Effector memory CD4-positive, alpha-beta T cell (primary cell): ENCODE data around the gene PMPCA.

Source experiments
- DNase-seq, 3 donors: peaks; one replicate each; pipeline ENCODE4 v3.0.0-alpha.2; 2020
- H3K27ac ChIP-seq: 2 replicates; pipeline ENCODE4 v1.7.0; 2013; ENCODE audit warnings: mild to moderate bottlenecking, low read length, moderate library complexity; ENCODE audit not compliant: insufficient read depth, poor library complexity, severe bottlenecking
- H3K27me3 ChIP-seq: replicated peaks from 2 replicates; pipeline ENCODE4 v1.7.0; 2013; ENCODE audit warnings: mild to moderate bottlenecking, low read length; ENCODE audit not compliant: insufficient read depth, control insufficient read depth, poor library complexity, severe bottlenecking
- H3K36me3 ChIP-seq: 2 replicates; pipeline ENCODE4 v1.7.0; 2013; ENCODE audit warnings: mild to moderate bottlenecking, low read length, moderate library complexity; ENCODE audit not compliant: control insufficient read depth, insufficient read depth
- H3K4me1 ChIP-seq: 2 replicates; pipeline ENCODE4 v1.7.0; 2013; ENCODE audit warnings: low read length, mild to moderate bottlenecking; ENCODE audit not compliant: control insufficient read depth, insufficient read depth, poor library complexity, severe bottlenecking
- H3K4me3 ChIP-seq: 2 replicates; pipeline ENCODE4 v1.7.0; 2013; ENCODE audit warnings: low read length, low read depth, mild to moderate bottlenecking; ENCODE audit not compliant: insufficient read depth, poor library complexity, severe bottlenecking
- H3K9me3 ChIP-seq: 2 replicates; pipeline ENCODE4 v1.7.0; 2013; ENCODE audit warnings: mild to moderate bottlenecking, low read length, moderate library complexity; ENCODE audit not compliant: control insufficient read depth

PMPCA gene

GRCh38 chr9:136443687-136444086 is 33.2 kb downstream of the PMPCA start:
- Histone ChIP-seq H3K4me3 (no peak overlapping the region), H3K36me3 (peaks cover 56% of the 10 kb centered on the region), H3K27me3 (no peaks in the 10 kb centered on the region), H3K27ac (no peak overlapping the region), H3K9me3 (no peaks in the 10 kb centered on the region), H3K4me1 (peaks cover 3% of the 10 kb centered on the region)
- DNase-seq, result no peak

GRCh38 chr9:136444102-136444501 is 33.6 kb downstream of the PMPCA start:
- H3K4me3 ChIP-seq, result no peak overlapping the region
- H3K9me3 ChIP-seq, result no peaks in the 10 kb centered on the region

DNA sequence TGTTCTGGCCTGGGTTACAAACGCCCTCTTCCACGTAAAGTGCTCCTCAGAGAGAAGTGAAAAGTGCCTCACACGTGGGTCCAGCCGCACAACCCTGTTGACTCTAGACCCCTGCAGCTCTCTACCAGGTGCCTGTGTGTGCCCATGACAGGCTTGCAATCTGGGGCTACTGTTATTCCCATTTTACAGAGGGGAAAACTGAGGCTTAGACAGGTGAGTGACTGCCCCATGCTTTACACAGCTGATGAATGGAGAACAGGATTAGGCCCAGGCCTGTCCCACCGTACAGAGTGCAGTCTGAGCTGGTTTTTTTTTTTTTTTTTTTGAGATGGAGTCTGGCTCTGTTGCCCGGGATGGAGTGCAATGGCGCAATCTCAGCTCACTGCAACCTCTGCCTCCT is 35.3 kb downstream of the PMPCA start:
- Histone ChIP-seq H3K9me3 (no peaks in the 10 kb centered on the region), H3K36me3 (peaks cover 75% of the 10 kb centered on the region), H3K4me1 (no peaks in the 10 kb centered on the region), H3K4me3 (no peak overlapping the region), H3K27ac (no peak overlapping the region), H3K27me3 (no peaks in the 10 kb centered on the region)
- no peak for DNase-seq

More at GRCh38 chr9:136444102-136444501, 33.6 kb downstream of the PMPCA start:
- Histone ChIP-seq H3K27ac (no peak overlapping the region), H3K27me3 (no peaks in the 10 kb centered on the region), H3K36me3 (peaks cover 60% of the 10 kb centered on the region), H3K4me1 (peaks cover 3% of the 10 kb centered on the region)
- no peak for DNase-seq

DNA sequence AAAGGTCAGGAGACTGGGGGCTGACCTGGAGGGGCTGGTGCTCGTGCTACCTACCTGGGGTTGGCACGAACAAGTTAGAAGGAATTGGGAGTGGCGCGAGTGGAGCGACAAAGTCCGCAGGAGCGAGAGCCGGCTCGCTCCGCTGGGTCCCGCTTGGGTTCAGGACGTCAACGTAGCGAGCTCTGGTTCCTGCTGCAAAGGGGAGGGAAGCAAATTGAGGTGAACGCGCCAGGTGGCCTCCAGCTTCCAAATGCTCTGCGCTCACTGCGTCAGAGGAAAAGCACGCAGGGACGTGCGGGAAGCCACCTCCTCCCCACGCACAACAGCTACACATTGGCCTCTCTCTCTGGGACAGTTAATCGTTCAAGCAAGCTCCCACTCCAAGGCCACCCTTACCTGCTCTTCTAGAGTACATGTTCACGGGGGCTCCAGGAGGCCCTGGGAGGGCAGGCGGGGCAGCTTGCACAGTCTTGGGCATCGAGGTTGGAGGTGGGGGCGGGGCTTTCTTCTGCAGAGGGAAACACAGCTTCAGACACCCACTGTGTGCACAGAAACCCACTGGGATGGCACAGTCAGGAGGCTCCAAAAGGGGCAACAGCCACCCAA is 36.8 kb downstream of the PMPCA start:
- DNase-seq, result no peak
- Histone ChIP-seq H3K4me1 (no peaks in the 10 kb centered on the region), H3K4me3 (no peak overlapping the region), H3K36me3 (peaks cover 75% of the 10 kb centered on the region), H3K27ac (no peak overlapping the region), H3K9me3 (no peaks in the 10 kb centered on the region), H3K27me3 (no peaks in the 10 kb centered on the region)

DNA sequence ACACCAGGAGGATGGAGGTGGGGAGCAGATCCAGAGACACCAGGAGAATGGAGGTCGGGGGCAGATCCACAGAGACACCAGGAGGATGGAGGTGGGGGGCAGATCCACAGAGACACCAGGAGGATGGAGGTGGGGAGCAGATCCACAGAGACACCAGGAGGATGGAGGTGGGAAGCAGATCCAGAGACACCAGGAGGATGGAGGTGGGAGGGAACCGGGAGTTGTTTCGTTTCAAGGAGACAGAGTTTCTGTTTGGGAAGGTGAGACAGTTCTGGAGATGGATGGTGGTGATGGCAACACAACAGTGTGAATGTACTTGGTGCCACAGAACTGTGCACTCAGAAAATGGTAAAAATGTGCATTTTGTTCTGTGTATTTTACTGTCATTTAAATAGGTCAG is 38.2 kb downstream of the PMPCA start:
- no peaks in the 10 kb centered on the region for H3K4me1 ChIP-seq
- H3K9me3 ChIP-seq, result no peaks in the 10 kb centered on the region
- DNase-seq, result no peak

DNA sequence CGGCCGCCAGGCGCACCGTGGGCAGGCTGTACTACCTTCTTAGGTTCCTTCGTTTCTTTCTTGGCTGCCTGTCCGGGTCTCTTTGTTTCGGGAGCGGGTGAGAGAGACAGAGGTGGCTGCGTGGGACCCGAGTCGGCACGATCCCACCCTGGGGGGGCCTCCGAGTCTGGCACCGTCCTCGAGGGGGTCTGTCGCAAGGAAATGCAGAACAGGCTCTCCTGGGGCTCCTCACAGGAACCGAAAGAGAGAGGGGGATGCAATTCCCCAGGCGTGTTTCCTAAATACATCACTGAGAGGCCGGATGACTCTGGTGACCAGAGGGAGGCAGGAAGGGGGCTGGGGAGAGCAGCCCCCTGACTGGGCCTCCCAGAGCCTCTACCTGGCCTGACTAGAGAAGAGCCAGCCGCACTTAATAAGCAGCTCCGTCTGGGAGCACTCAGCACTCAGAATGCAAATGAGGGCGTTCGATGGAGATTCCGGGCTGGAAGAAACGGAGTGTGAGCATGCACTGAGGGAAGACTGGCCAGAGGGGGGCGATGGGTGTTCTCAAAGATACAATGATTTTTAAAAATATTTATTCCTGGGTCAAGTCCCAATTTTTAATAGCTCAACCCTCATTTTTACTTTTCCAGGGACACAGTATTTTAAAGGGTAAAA is 40.9 kb downstream of the PMPCA start:
- Histone ChIP-seq H3K4me3 (no peak overlapping the region), H3K4me1 (no peaks in the 10 kb centered on the region), H3K27me3 (no peaks in the 10 kb centered on the region), H3K36me3 (peaks cover 82% of the 10 kb centered on the region), H3K27ac (no peak overlapping the region), H3K9me3 (no peaks in the 10 kb centered on the region)
- no peak for DNase-seq

More for the DNA sequence above, 38.2 kb downstream of the PMPCA start:
- Histone ChIP-seq H3K4me3 (no peak overlapping the region), H3K36me3 (peaks cover 72% of the 10 kb centered on the region), H3K27me3 (no peaks in the 10 kb centered on the region), H3K27ac (no peak overlapping the region)

GRCh38 chr9:136453326-136453725 is 42.9 kb downstream of the PMPCA start:
- H3K4me1 ChIP-seq, result no peaks in the 10 kb centered on the region
- peaks cover 84% of the 10 kb centered on the region for H3K36me3 ChIP-seq

DNA sequence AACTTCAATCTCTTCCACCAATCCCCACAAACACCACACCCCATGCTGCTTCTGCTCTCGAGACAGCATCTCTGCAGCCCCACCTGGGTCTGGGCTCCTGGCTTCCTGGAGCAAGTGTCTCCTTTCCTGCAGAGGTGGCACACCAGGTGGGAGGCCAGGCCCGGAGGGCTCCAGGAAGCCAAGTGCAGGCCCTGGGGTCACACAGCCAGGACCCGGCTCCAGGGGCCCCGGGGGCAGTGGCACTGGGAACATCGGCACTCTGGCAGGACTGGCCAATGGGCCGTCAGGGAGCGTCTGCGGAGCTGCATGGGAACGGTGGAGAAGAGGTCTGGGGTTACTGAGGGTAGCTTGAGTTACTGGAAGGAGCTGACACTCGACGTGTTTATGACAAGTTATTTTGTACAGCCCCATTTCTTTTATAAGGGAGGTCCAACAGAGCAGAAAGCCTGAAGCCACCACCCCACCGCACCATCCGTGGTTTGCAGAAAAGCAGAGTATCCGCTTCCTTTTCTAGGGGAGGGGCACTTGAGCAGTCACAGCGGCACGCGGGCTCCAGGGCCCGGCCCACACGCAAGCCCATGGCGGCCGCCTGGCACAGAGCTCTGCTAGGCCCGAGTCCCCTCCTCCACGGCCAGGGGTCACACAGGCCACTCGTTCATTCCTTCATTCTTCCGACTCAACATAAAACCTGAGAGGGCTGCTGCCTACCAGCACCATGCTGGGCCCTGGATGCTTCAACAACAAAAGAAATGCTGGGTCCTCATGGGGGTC is 43.8 kb downstream of the PMPCA start:
- no peak overlapping the region for H3K27ac ChIP-seq
- H3K36me3 ChIP-seq, result peaks cover 84% of the 10 kb centered on the region
- H3K4me3 ChIP-seq, result no peak overlapping the region
- no peaks in the 10 kb centered on the region for H3K9me3 ChIP-seq
- no peaks in the 10 kb centered on the region for H3K4me1 ChIP-seq
- no peaks in the 10 kb centered on the region for H3K27me3 ChIP-seq
- no peak for DNase-seq

More at GRCh38 chr9:136453326-136453725, 42.9 kb downstream of the PMPCA start:
- Histone ChIP-seq H3K4me3 (no peak overlapping the region), H3K27me3 (no peaks in the 10 kb centered on the region), H3K27ac (no peak overlapping the region), H3K9me3 (no peaks in the 10 kb centered on the region)
- DNase-seq, result no peak

DNA sequence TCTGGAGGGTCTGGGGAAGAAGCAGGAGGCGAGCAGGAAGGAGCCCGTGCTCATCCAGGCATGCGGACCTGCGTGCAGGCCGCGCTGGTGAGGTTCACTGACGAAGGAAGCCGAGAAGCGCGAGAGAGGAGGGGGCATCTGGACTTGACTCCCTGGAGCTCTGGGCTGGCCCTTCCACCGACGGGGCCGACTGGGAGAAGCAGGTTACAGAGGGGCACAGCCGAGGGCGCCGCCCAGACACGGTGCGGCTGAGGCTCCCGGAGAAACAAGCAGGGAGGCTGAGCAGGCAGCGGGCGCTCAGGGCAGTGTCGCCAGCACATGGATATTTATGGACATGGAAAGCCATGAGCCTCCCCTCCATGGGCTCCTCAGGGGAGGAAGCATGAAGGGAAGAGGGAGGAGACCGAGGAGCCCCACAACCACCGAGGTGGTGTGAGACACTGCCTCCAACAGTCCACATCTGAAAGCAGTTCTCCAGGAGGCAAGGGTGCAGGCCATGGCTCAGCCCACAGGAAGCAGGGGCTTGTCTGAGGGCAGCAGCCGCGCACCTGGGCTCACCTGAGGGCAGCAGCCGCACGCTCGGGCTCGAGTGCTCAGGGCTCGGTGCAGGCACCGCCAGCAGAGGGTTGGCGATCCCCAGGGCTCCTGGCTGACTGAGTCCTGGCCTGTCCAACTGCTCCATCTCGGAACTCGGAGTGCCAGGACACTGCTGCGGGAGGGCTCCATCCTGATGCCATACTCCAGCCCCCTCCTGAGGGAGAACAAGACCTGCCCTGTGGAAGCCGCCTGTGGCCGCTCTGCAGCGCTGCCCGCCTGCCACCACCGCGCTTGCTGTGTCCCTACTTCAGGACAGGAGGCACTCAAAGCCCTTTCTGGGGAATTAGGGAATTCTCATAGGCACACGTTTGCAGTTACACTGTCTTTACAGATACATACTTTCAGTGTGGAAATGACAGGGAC is 44.9 kb downstream of the PMPCA start:
- no peaks in the 10 kb centered on the region for H3K9me3 ChIP-seq
- H3K36me3 ChIP-seq, result peaks cover 83% of the 10 kb centered on the region
- no peak overlapping the region for H3K4me3 ChIP-seq
- H3K27me3 ChIP-seq, result no peaks in the 10 kb centered on the region
- no peaks in the 10 kb centered on the region for H3K4me1 ChIP-seq
- DNase-seq, result no peak
- H3K27ac ChIP-seq, result no peak overlapping the region
